ENCODE results near the gene CAMSAP3. TPM values are rescaled to one million over a fixed set of nuclear protein-coding genes. Genes with fewer than 3 reads are reported as not detected.
"Not testable (repeated sequence)": the region's sequence is repeated elsewhere in the genome, so short reads cannot be mapped to it uniquely, and the experiment has no call there.

Gene CAMSAP3
- total RNA-seq, 1 donor from 2014 or later: 12.6 TPM

DNA sequence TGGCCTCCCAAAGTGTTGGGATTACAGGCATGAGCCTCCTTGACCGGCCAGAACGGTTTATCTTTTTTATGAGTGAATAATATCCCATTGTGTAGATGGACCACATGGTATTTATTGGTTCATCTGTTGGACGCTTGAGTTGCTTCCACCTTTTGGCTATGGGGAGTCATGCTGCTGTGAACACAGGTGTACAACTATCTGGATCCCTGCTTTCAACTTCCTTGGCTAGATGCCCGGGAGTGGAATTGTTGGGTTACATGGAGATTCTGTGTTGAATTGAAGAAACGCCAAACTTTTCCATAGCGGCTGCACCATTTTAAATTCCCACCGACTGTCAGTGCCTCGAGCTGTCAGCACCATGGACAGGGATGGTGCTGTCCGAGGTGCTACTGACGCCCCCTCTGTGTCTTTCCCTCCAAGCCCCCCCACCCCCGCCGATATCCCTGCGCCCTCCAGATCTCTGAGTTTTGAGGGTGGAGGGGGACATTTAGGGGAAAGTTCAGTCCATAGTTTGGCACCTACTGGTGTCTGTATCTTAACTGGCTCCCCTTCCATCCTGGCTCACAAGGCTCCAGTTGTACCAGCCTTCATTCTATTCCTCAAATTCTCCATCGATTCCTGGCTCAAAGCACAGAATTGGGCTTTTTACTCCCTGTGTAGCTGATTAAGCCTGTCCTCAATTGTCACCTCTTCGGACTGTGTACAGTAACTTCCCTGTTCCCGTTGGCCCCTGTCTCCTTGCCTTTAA lies 32.8 kb upstream of the CAMSAP3 start:
- TF ChIP-seq, protein P1, sequence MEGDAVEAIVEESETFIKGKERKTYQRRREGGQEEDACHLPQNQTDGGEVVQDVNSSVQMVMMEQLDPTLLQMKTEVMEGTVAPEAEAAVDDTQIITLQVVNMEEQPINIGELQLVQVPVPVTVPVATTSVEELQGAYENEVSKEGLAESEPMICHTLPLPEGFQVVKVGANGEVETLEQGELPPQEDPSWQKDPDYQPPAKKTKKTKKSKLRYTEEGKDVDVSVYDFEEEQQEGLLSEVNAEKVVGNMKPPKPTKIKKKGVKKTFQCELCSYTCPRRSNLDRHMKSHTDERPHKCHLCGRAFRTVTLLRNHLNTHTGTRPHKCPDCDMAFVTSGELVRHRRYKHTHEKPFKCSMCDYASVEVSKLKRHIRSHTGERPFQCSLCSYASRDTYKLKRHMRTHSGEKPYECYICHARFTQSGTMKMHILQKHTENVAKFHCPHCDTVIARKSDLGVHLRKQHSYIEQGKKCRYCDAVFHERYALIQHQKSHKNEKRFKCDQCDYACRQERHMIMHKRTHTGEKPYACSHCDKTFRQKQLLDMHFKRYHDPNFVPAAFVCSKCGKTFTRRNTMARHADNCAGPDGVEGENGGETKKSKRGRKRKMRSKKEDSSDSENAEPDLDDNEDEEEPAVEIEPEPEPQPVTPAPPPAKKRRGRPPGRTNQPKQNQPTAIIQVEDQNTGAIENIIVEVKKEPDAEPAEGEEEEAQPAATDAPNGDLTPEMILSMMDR (IDR thresholded peaks at IDR 0.05; ENCODE audit: insufficient read depth, low read length, poor library complexity, severe bottlenecking): no peak
- Histone ChIP-seq H3K4me3 (ENCODE audit: low read depth, low read length) (no peak overlapping the region), H3K36me3 (ENCODE audit: control insufficient read depth, insufficient read depth, low read length) (no peaks in the 10 kb centered on the region), H3K27me3 (ENCODE audit: control insufficient read depth, insufficient read depth, low read length) (no peaks in the 10 kb centered on the region)
- no peak for DNase-seq (ENCODE audit: low read depth)

DNA sequence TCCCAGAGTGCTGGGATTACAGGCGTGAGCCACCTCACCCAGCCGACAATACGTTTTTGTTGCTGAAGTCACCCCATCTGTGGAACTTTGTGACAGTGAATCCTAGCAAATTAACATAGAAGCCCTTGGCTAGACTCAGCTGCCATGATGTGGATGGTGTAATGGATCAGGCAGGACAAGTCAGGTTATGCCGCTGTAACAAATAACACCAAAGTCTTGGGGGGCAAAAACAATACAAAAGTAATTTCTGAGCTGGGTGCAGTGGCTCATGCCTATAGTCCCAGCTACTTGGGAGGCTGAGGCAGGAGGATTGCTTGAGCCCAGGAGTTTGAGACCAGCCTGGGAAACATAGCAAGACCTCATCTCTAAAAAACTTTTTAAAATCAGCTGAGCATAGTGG lies 30.8 kb upstream of the CAMSAP3 start:
- Histone ChIP-seq H3K27me3 (ENCODE audit: control insufficient read depth, insufficient read depth, low read length) (no peaks in the 10 kb centered on the region), H3K36me3 (ENCODE audit: control insufficient read depth, insufficient read depth, low read length) (no peaks in the 10 kb centered on the region), H3K4me3 (ENCODE audit: low read depth, low read length) (no peak overlapping the region)
- TF ChIP-seq, protein P1 (IDR thresholded peaks at IDR 0.05; ENCODE audit: insufficient read depth, low read length, poor library complexity, severe bottlenecking): no peak
- no peak for DNase-seq (ENCODE audit: low read depth)

DNA sequence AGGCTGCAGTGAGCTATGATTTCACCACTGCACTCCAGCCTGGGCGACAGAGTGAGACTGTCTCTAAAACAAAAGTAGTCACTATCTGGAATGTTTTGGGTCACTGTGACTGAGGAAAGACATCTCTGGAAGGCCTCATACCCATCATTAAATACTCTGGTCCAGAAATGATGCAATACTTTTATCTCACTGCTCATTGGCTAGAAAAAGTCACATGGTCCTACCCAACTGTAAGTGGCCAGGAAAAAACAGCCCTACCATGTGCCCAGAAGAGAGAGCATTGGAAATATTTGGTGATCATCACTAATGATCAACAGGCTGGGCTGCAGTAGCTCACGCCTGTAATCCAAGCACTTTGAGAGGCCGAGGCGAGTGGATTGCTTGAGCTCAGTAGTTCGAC lies 30.3 kb upstream of the CAMSAP3 start:
- Histone ChIP-seq H3K27me3 (ENCODE audit: control insufficient read depth, insufficient read depth, low read length) (no peaks in the 10 kb centered on the region), H3K4me3 (ENCODE audit: low read depth, low read length) (no peak overlapping the region), H3K36me3 (ENCODE audit: control insufficient read depth, insufficient read depth, low read length) (no peaks in the 10 kb centered on the region)
- TF ChIP-seq, protein P1 (IDR thresholded peaks at IDR 0.05; ENCODE audit: insufficient read depth, low read length, poor library complexity, severe bottlenecking): no peak
- no peak for DNase-seq (ENCODE audit: low read depth)

DNA sequence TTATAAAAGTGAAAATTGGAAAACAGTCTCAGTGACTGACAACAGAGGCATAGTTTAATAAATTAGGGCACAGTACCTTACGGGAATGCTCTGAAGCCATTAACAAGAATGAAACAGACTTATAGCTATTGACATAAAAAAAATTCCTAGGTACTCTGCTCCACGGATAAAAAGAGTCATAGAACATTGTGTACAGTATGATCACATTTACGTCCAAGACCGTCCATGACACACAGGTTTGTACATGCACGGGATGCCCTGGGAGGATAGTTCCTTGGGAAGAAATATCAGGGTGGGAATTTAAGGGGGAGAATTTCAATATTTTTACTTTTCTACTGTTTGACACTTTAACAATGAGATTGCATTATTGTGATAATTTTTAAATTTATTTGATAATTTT lies 24.9 kb upstream of the CAMSAP3 start:
- H3K4me3 ChIP-seq (ENCODE audit: low read depth, low read length): no peak overlapping the region
- H3K36me3 ChIP-seq (ENCODE audit: control insufficient read depth, insufficient read depth, low read length): no peaks in the 10 kb centered on the region
- no peaks in the 10 kb centered on the region for H3K27me3 ChIP-seq (ENCODE audit: control insufficient read depth, insufficient read depth, low read length)
- no peak for DNase-seq (ENCODE audit: low read depth)
- TF ChIP-seq, protein P1 (IDR thresholded peaks at IDR 0.05; ENCODE audit: insufficient read depth, low read length, poor library complexity, severe bottlenecking): no peak

DNA sequence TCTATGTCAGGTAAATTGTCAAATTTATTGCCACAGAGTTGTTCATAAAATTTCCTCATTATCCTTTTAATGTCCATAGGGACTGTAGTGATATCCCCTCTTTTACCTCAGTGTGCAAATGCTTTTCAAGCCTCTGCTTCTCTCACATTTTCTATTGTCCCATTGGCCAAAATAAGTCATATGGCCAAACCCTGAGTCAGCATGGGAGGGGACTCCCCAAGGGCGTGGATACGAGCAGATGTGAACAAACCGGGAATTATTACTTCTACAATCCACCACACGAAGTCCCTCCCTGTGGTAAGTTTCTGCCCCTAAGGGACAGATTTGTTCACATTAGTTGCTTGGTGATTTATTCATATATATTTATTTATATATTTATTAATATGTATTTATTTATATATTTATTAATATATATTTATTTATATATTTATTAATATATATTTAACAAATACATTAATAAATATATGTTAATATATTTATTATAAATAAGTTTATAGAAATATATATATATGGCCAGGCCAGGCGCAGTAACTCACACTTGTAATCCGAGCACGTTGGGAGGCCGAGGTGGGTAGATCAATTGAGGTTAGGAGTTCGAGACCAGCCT lies 20.1 kb upstream of the CAMSAP3 start:
- TF ChIP-seq, protein P1 (IDR thresholded peaks at IDR 0.05; ENCODE audit: insufficient read depth, low read length, poor library complexity, severe bottlenecking): no peak
- Histone ChIP-seq H3K36me3 (ENCODE audit: control insufficient read depth, insufficient read depth, low read length) (no peaks in the 10 kb centered on the region), H3K4me3 (ENCODE audit: low read depth, low read length) (no peak overlapping the region), H3K27me3 (ENCODE audit: control insufficient read depth, insufficient read depth, low read length) (peaks cover 6% of the 10 kb centered on the region)
- DNase-seq (ENCODE audit: low read depth): no peak

DNA sequence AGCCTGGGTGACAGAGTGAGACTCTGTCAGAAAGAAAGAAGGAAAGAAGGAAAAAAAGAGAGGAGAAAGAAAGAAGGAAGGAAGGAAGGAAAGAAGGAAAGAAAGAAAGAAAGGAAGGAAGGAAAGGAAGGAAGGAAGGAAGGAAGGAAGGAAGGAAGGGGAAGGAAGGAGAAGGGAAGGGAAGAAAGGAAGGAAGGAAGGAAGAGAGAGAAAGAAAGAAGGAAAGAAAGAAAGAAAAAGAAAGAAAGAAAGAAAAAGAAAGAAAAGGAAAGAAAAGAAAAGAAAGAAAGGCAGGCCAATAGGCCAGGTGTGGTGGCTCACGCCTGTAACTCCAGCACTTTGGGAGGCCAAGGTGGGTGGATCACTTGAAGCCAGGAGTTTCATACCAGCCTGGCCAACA lies 18.2 kb upstream of the CAMSAP3 start:
- H3K27me3 ChIP-seq (ENCODE audit: control insufficient read depth, insufficient read depth, low read length); DNase-seq (ENCODE audit: low read depth); H3K36me3 ChIP-seq (ENCODE audit: control insufficient read depth, insufficient read depth, low read length); H3K4me3 ChIP-seq (ENCODE audit: low read depth, low read length): not testable (repeated sequence)

Data from kidney epithelial cell (primary cell).